ENCODE results near the gene KLK3. TPM values are rescaled to one million over a fixed set of nuclear protein-coding genes. Genes with fewer than 3 reads are reported as not detected.

Gene KLK3
- total RNA-seq, 1 experiment from 2014 or later: not detected

DNA sequence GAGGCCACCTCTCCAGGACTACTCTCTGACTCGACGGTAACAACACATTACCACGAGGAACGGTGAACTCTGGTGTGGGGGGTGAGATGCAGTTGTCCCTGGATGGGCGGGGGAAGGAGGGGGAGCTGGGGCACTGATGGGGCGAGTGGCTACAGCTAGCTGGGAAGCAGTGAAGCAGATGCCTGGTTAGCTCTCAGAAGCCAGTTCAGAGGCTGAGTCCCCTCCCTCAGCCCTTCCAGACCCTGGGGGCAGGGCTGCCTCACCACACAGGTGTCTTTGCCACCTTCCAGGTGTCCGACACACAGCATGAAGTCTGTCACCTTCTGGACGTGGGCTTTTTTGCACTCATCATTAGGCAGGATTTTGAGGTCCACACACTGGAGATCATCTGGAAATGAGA is 35.1 kb upstream of the KLK3 start:
- TF ChIP-seq, protein P1, sequence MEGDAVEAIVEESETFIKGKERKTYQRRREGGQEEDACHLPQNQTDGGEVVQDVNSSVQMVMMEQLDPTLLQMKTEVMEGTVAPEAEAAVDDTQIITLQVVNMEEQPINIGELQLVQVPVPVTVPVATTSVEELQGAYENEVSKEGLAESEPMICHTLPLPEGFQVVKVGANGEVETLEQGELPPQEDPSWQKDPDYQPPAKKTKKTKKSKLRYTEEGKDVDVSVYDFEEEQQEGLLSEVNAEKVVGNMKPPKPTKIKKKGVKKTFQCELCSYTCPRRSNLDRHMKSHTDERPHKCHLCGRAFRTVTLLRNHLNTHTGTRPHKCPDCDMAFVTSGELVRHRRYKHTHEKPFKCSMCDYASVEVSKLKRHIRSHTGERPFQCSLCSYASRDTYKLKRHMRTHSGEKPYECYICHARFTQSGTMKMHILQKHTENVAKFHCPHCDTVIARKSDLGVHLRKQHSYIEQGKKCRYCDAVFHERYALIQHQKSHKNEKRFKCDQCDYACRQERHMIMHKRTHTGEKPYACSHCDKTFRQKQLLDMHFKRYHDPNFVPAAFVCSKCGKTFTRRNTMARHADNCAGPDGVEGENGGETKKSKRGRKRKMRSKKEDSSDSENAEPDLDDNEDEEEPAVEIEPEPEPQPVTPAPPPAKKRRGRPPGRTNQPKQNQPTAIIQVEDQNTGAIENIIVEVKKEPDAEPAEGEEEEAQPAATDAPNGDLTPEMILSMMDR (conservative IDR thresholded peaks at IDR 0.05; ENCODE audit: low read depth, low read length): no peak
- no peak for TF ChIP-seq EZH2 (IDR thresholded peaks at IDR 0.05; ENCODE audit: low read length, unreplicated experiment)
- TF ChIP-seq EZH2phosphoT487 (IDR thresholded peaks at IDR 0.05; ENCODE audit: borderline replicate concordance, low read length): no peak
- intact Hi-C loops (cut with micrococcal nuclease): no loop called here

GRCh38 chr19:50820086-50820485 is 34.6 kb upstream of the KLK3 start:
- Histone ChIP-seq H3K4me3 (ENCODE audit: low read length) (no peak overlapping the region), H3F3A (ENCODE audit: low read length, unreplicated experiment) (no peaks in the 10 kb centered on the region), H3K9ac (ENCODE audit: low read length) (no peak overlapping the region), H3K27me3 (ENCODE audit: low read length) (peaks cover 70% of the 10 kb centered on the region), H3K4me2 (ENCODE audit: low read length) (no peak overlapping the region), H4K20me1 (ENCODE audit: low read length) (no peaks in the 10 kb centered on the region), H2AFZ (ENCODE audit: low read length) (no peak overlapping the region), H3K9me3 (ENCODE audit: low read length) (no peaks in the 10 kb centered on the region), H3K79me2 (ENCODE audit: low read length) (no peaks in the 10 kb centered on the region), H3K9me2 (replicated peaks; ENCODE audit: low read length) (no peaks in the 10 kb centered on the region), H3K4me1 (ENCODE audit: insufficient read depth, low read length) (no peaks in the 10 kb centered on the region), H3K36me3 (ENCODE audit: low read depth, low read length) (no peaks in the 10 kb centered on the region), H3K27ac (ENCODE audit: low read length) (no peak overlapping the region)
- no TSS peak for BruUV-seq (replicated peaks)
- no peak for TF ChIP-seq EZH2 (IDR thresholded peaks at IDR 0.05; ENCODE audit: low read length, unreplicated experiment)
- TF ChIP-seq EZH2phosphoT487 (IDR thresholded peaks at IDR 0.05; ENCODE audit: borderline replicate concordance, low read length): no peak
- ChIA-PET CTCF (no interaction called here), POLR2A (ENCODE audit: unreplicated experiment) (no interaction called here)
- ATAC-seq (no peak), DNase-seq (no peak)
- intact Hi-C loops (cut with micrococcal nuclease): no loop called here

More for the DNA sequence above, 35.1 kb upstream of the KLK3 start:
- ATAC-seq (no peak), DNase-seq (no peak)
- ChIA-PET POLR2A (ENCODE audit: unreplicated experiment) (no interaction called here), CTCF (interaction anchor here (0.6 kb wide), 1 partner anchor 201 kb away, joined by 4 read pairs; no protein-coding TSS in a partner anchor)
- no peaks in the 10 kb centered on the region for H3K79me2 ChIP-seq (ENCODE audit: low read length)
- no peaks in the 10 kb centered on the region for H3F3A ChIP-seq (ENCODE audit: low read length, unreplicated experiment)
- peaks cover 71% of the 10 kb centered on the region for H3K27me3 ChIP-seq (ENCODE audit: low read length)
- H3K4me1 ChIP-seq (ENCODE audit: insufficient read depth, low read length): no peaks in the 10 kb centered on the region
- H2AFZ ChIP-seq (ENCODE audit: low read length): no peak overlapping the region
- no peaks in the 10 kb centered on the region for H3K9me3 ChIP-seq (ENCODE audit: low read length)
- H3K4me3 ChIP-seq (ENCODE audit: low read length): no peak overlapping the region
- H3K27ac ChIP-seq (ENCODE audit: low read length): no peak overlapping the region
- no peaks in the 10 kb centered on the region for H3K36me3 ChIP-seq (ENCODE audit: low read depth, low read length)
- H4K20me1 ChIP-seq (ENCODE audit: low read length): no peaks in the 10 kb centered on the region
- no peaks in the 10 kb centered on the region for H3K9me2 ChIP-seq (replicated peaks; ENCODE audit: low read length)
- H3K9ac ChIP-seq (ENCODE audit: low read length): no peak overlapping the region
- H3K4me2 ChIP-seq (ENCODE audit: low read length): no peak overlapping the region
- no TSS peak for BruUV-seq (replicated peaks)

- H3K9me3 ChIP-seq (ENCODE audit: low read length): no peaks in the 10 kb centered on the region
- TF ChIP-seq, protein P1 (conservative IDR thresholded peaks at IDR 0.05; ENCODE audit: low read depth, low read length): no peak
- no peak for TF ChIP-seq EZH2phosphoT487 (IDR thresholded peaks at IDR 0.05; ENCODE audit: borderline replicate concordance, low read length)
- TF ChIP-seq EZH2 (IDR thresholded peaks at IDR 0.05; ENCODE audit: low read length, unreplicated experiment): no peak
- H3K9me2 ChIP-seq (replicated peaks; ENCODE audit: low read length): no peaks in the 10 kb centered on the region
- no peak overlapping the region for H3K27ac ChIP-seq (ENCODE audit: low read length)
- ATAC-seq (no peak), DNase-seq (no peak)
- no peak overlapping the region for H3K4me3 ChIP-seq (ENCODE audit: low read length)
- H3K4me2 ChIP-seq (ENCODE audit: low read length): no peak overlapping the region
- intact Hi-C loops (cut with micrococcal nuclease): no loop called here
- H3K36me3 ChIP-seq (ENCODE audit: low read depth, low read length): no peaks in the 10 kb centered on the region
- H3K4me1 ChIP-seq (ENCODE audit: insufficient read depth, low read length): no peaks in the 10 kb centered on the region
- no peaks in the 10 kb centered on the region for H3F3A ChIP-seq (ENCODE audit: low read length, unreplicated experiment)
- no TSS peak for BruUV-seq (replicated peaks)
- H3K9ac ChIP-seq (ENCODE audit: low read length): no peak overlapping the region
- ChIA-PET POLR2A (ENCODE audit: unreplicated experiment) (no interaction called here), CTCF (no interaction called here)
- H2AFZ ChIP-seq (ENCODE audit: low read length): no peak overlapping the region
- peaks cover 74% of the 10 kb centered on the region for H3K27me3 ChIP-seq (ENCODE audit: low read length)
- no peaks in the 10 kb centered on the region for H3K79me2 ChIP-seq (ENCODE audit: low read length)
- no peaks in the 10 kb centered on the region for H4K20me1 ChIP-seq (ENCODE audit: low read length)
Observed at GRCh38 chr19:50820549-50821247, 34.0 kb upstream of the KLK3 start.
